ENCODE data around the gene RAB11B.

GRCh38 chr19:8416796-8417195 is 26.6 kb downstream of the RAB11B start:
- no peak for TF ChIP-seq CTCF (IDR thresholded peaks at IDR 0.05; ENCODE audit: borderline replicate concordance, extremely low read depth, low read length, poor library complexity, severe bottlenecking)
- no peak for TF ChIP-seq EZH2 (IDR thresholded peaks at IDR 0.05; ENCODE audit: borderline replicate concordance, low read depth, low read length, severe bottlenecking)
